Epithelial cell of proximal tubule (primary cell): Measurements from ENCODE around the gene FBLN2. TPM values are rescaled to one million over a fixed set of nuclear protein-coding genes. Genes with fewer than 3 reads are reported as not detected.

Experiments used
- DNase-seq: peaks from one replicate; pipeline ENCODE4 v3.0.0-alpha.2; 2011; ENCODE audit warnings: low read depth
- H3K4me3 ChIP-seq: 2 replicates; pipeline ENCODE4 v1.5.1; 2011; ENCODE audit warnings: low read depth, mild to moderate bottlenecking, low read length
- total RNA-seq: library from RNA; depleted of rRNA; stranded (reverse); fragments of >200 nt; gene quantifications from 2 replicates; pipeline ENCODE4 v1.2.3, GENCODE V29; 2015
- TF ChIP-seq, protein P1 (sequence below): conservative IDR thresholded peaks from 2 replicates; pipeline ENCODE4 v1.5.1; 2012; ENCODE audit warnings: low read depth, mild to moderate bottlenecking, low read length

FBLN2 gene
- total RNA-seq, 1 donor from 2014 or later: 1.1 TPM

DNA sequence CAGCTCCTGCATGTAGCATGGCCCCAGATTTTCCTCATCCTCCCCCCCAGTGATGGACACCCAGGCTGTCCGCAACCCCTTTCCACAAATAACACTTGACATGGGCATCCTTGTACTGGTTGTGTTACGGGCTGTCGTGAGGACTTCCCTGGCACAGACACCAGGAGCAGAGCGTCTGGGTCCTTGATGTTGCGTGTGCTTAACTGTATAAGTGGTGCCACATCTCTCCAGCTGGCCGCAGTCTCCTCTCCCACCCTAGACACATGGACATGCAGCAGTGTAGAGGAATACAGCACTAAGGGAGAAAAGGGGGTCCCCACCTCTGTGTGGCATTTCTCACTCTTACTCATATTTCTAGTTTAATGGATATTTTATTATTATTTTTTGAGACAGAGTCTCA lies 56.6 kb downstream of the FBLN2 start:
- no peak overlapping the region for H3K4me3 ChIP-seq
- DNase-seq: no peak
- TF ChIP-seq, protein P1, sequence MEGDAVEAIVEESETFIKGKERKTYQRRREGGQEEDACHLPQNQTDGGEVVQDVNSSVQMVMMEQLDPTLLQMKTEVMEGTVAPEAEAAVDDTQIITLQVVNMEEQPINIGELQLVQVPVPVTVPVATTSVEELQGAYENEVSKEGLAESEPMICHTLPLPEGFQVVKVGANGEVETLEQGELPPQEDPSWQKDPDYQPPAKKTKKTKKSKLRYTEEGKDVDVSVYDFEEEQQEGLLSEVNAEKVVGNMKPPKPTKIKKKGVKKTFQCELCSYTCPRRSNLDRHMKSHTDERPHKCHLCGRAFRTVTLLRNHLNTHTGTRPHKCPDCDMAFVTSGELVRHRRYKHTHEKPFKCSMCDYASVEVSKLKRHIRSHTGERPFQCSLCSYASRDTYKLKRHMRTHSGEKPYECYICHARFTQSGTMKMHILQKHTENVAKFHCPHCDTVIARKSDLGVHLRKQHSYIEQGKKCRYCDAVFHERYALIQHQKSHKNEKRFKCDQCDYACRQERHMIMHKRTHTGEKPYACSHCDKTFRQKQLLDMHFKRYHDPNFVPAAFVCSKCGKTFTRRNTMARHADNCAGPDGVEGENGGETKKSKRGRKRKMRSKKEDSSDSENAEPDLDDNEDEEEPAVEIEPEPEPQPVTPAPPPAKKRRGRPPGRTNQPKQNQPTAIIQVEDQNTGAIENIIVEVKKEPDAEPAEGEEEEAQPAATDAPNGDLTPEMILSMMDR: no peak

DNA sequence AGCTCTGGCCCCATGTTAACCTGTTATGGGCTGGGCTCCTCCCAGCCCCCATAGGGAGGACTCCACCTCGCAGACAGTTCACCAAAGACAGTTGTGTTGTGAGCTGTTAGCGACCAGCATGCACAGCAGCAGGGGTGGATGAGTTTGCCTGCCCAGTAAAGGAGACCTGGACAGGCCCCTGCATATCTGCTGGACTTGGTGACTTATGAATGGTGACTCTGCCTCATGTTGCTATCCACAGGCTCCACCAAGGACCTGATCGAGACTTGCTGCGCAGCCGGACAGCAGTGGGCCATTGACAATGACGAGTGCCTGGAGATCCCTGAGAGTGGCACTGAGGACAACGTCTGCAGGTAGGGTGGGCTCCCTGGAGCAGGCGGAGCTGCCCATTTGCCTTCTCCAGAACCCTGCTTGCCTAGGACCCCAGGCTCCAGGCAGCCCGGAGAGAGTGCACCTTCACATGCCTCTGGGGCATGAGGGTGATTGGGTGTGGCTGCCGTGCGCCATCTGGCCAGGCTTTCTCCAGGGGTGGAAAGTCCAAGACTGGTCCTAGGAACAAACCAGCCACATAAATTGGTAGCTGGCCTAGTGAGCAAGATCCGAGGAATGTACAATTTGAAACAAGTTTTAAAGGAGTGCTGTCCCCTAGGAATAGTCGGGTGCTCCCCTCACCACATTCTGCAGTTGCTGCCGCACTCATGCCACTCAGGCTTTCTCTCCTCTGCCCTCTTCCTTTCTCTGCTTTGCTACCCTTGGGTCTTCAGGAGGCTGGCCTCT lies 59.1 kb downstream of the FBLN2 start:
- TF ChIP-seq, protein P1: no peak
- no peak overlapping the region for H3K4me3 ChIP-seq
- no peak for DNase-seq

DNA sequence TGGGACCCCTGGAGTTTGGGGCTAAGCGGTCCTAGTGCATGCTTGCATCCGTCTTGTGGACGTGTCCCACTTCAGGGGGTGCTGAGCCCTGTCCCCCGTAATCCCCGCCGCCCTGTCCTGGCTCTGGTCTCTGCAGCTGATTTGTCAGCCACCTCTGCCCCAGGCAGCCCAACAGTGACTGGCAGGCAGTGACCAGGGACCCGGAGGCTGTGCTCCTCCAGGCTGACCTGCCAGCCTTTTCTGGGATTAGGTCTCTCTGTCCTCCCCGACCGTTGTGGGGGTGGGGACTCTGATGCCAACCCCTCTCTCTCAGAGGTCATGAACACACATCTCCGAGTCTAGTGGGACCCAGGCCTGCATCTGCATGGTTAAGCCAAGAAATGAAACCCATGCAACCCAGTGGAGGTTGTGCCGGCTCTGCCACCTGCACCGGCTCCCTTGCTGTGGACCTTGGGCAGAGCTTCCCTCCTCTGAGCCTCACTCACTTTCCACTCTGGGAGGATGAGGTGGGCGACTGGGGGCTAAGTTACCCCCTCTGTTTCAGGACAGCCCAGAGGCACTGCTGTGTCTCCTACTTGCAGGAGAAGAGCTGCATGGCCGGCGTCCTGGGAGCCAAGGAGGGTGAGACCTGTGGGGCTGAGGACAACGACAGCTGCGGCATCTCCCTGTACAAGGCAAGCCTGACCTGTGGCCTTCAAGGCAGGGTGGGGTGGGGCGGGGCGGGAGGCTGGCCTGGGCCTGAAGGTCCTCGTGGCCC lies 60.2 kb downstream of the FBLN2 start:
- no peak overlapping the region for H3K4me3 ChIP-seq
- no peak for DNase-seq
- TF ChIP-seq, protein P1: no peak

DNA sequence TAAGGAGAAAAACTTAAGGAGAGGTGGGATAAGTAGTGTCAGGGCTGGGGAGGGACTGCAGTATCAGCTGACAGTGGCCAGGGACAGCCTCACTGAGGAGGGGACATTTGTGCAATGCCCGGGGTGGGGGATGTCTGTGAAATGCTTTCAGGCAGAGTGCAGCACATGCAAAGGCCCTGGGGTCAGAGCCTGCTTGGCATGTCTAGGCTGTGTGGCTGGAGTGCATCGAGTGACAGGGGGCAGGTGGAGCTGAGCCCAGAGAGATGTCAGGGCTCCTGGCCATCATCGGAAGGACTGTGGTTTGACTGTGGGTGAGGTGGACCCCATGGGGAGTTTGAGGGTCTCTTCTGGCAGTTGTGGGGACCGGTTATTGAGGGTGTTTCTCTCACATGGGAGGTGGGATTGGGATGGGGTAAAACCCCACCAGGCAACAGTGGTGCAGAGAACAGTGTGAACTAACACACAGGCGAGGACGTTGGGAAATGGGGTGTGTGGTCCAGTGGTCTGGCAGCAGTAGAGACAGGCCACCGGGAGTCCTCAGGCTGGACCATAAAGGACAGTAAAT lies 61.2 kb downstream of the FBLN2 start:
- no peak for DNase-seq
- TF ChIP-seq, protein P1: no peak
- H3K4me3 ChIP-seq: no peak overlapping the region

DNA sequence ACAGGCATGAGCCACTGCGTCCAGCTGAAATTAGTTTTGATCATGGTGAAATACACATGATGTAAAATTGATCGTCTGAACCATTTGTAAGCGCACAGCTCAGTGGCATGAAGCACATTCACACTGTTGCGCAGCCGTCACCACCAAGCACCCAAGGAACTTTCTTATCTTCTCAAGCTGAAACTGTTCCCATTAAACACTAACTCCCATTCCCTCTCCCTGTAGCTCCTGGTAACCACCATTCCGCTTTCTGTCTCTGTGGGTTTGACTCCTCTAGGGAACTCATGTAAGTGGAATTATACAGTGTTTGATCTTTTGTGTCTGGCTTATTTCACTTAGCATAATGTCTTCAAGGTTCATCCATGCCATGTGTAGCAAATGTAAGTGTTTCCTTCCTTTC lies 62.3 kb downstream of the FBLN2 start:
- no peak for DNase-seq
- TF ChIP-seq, protein P1: no peak

DNA sequence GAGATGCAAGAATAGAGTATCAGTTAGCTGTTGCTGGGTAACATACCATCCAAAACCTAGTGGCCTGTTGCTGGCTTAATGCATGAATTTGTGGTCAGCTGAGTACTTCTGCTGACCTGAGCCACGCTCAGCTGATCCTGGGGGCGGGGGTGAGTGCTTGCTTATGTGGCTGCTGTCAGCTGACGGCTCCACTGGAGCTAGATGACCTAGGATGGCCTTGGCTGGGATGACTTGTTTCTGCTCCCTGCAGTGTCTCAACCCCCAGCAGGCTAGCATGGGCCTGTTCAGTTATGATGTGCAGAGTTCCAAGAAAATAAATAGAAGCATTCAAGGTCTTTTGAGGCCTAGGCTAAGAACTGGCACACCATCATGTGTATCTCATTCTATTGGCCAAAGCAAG lies 63.9 kb downstream of the FBLN2 start:
- DNase-seq: no peak
- H3K4me3 ChIP-seq: no peak overlapping the region
- TF ChIP-seq, protein P1: no peak

More for the DNA sequence above, 62.3 kb downstream of the FBLN2 start:
- H3K4me3 ChIP-seq: no peak overlapping the region
